Medulla oblongata (tissue), 1 donor: Measurements from ENCODE around the gene DCC.
"Not testable (repeated sequence)": the region's sequence is repeated elsewhere in the genome, so short reads cannot be mapped to it uniquely, and the experiment has no call there.

Experiments
- DNase-seq: peaks from one replicate; pipeline ENCODE4 v3.0.0-alpha.2; 2015; ENCODE audit errors: extremely low spot score

The DCC gene

DNA sequence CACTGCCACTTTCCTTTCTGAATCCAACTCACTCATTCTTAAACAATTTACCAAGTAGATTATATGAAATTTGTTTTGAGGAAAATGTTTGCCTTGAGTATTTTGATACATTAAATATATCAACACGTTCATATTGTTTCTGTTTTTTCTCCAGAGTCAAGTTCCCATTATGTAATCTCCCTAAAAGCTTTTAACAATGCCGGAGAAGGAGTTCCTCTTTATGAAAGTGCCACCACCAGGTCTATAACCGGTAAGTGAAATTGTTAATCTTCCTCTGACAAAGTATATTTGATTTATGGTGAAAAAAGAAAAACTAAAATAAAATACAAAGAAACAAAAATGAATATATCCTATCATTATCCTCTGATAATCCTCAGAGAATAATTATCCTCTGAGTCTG lies 1045.9 kb downstream of the DCC start:
- DNase-seq, result no peak

DNA sequence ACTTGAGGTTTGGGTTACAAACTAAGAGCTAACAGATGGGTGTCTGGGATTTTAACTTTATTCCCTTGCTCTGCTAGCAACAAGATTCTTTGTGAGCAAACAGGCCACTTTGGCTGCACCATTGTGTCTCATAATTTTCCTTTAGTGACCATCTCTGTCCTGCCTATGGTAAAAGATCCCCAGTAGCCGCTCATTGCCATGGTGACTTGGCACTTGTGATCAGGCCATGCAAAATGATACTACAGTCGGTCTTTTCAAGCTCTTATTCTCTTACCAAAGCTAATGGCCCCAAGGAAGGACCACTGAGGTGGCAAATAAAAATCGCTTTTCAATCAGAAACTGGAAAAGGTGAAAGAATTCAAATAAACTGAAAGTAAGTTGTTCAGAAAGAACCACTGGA lies 1047.6 kb downstream of the DCC start:
- no peak for DNase-seq

DNA sequence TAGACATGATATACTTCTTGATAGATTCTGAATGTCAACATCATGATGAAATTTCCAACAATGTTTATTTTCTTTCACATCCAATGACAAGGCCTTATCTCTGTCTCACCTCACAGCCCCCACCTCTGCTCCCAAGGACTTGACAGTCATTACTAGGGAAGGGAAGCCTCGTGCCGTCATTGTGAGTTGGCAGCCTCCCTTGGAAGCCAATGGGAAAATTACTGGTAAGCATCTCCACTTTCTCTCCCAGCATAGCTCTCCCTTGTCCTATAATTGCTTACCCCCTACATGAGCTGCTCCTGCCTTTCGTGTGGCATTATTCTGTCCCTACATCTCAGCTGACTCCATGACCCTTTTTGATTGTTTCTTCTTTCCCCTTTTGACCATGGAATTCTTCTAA lies 1062.7 kb downstream of the DCC start:
- no peak for DNase-seq

DNA sequence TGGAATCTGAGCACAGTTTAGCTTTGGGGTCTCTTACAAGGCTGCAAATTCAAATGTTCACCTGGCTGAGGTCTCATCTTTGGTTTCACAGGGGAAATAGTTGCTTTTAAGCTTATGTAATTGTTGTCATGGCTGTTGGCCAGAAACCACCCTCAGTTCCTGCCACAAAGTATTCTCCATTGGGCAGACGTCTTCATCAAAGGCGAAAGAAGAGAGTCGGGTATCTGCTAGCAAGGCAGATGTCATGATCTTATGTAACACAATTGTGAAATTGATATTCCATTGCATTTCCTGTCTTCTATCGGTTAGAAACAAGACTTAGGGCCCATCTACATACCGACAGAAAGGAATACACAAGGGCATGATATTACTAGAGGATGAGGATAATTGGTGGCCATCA lies 1068.3 kb downstream of the DCC start:
- no peak for DNase-seq

GRCh38 chr18:53411511-53411910 lies 1071.5 kb downstream of the DCC start:
- peak; percentile 68 for DNase-seq

DNA sequence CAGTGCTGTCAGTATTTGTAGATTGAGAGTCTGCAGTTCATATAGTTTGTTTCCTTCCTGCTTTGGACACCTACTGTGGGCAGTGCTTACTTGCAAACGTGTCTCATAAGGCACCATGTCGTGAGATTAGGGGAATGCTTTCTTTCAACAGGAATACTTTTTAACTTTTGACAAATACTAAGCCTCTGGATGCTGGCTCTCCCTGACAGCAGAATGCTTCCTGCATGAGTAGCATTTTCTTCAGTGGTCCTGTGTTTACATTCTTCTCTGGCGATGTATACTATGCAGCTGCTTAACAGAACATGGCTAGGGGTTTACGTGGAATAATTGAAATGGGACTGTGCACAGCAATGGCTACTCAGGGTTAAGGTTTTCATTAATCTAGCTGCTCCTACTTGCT lies 1077.0 kb downstream of the DCC start:
- DNase-seq, result no peak

- no peak for DNase-seq
These were observed 1081.9 kb downstream of the DCC start for GRCh38 chr18:53421869-53422268.

DNA sequence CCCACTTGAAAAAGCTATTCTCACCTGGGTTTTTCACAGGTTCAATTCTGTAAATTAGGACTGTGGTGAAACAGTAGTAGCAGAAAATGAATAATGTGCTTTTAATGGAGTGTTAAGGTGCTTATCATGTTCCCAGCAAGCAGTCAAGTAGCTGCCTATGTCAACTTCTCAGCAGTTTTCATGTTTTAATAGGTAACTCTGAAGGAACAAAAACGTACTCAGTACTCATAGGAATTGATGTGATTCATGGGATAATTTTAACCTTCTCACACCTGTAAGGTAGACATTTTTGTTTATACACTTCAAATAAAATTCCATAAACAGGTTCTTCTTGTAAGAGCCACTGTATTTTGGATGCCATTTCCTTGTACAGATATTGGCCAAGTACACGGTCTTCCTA lies 1082.9 kb downstream of the DCC start:
- no peak for DNase-seq

- no peak for DNase-seq
These were observed 1086.7 kb downstream of the DCC start for GRCh38 chr18:53426666-53427184.

DNA sequence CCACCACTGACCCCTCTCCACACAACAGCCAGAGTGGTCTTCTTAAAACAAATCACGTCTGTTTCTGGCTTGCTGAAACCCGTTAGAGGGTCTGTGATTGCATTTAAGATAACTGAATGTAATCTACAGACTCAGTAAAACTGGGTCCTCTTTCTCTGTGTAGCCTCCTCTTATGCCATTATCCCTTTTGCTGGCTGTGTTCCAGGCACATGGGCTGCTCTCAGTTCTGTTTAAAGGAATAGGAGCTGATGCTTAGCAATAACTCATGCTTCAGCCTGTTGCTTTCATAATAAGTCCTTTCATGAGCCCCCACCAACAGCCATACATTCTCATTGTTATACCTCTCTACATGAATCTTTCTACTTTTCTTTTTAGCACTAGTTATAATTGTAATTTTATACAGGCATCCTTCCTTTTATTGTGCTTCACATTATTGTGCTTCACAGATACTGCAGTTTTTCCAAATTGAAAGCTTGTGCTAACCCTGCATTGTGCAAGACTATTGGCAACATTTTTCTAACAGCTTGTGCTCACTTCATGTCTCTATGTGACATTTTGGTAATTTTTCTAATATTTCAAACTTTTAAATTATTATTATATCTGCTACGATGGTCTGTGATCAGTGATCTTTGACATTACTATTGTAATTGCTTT lies 1101.9 kb downstream of the DCC start:
- no peak for DNase-seq

DNA sequence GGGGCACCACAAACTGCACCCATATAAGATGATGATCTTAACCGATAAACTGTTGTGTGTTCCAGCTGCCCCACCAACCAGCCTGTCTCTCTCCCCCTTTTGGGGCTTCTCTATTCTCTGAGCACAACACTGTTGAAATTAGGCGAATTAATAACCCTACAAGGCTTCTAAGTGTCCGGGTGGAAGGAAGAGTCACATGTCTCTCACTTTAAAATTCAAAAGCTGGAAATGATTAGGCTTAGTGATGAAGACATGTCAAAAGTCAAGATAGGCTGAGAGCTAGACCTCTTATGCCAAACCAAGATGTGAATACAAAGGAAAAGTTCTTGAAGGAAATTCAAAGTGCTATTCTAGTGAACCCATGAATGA lies 1102.4 kb downstream of the DCC start:
- no peak for DNase-seq

GRCh38 chr18:53443336-53443735 lies 1103.3 kb downstream of the DCC start:
- DNase-seq, result no peak

- DNase-seq, result no peak
These were observed 1103.8 kb downstream of the DCC start for GRCh38 chr18:53443831-53444230.

GRCh38 chr18:53451902-53452301 lies 1111.9 kb downstream of the DCC start:
- DNase-seq, result no peak

DNA sequence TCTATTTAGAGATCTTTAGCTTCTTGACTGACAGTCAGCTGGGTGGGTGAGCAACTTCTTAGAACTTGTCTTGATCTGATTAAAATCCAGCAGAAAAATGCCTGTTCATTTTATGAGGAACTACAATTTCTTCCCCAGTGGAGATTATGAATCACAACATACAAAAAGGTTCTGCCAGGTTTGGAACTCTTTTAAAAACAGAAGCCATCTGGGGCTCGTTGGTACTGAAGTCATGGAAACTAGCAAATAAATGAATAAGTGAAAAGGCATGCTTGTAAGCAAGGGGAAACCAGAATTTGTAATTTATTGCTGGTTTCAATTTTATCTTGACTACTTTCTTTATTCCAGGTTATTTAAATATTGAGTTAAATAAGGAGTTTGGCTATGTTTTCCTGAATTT lies 1117.1 kb downstream of the DCC start:
- peak; percentile 12 for DNase-seq

- DNase-seq, result no peak
These were observed 1118.3 kb downstream of the DCC start for GRCh38 chr18:53458268-53458667.

DNA sequence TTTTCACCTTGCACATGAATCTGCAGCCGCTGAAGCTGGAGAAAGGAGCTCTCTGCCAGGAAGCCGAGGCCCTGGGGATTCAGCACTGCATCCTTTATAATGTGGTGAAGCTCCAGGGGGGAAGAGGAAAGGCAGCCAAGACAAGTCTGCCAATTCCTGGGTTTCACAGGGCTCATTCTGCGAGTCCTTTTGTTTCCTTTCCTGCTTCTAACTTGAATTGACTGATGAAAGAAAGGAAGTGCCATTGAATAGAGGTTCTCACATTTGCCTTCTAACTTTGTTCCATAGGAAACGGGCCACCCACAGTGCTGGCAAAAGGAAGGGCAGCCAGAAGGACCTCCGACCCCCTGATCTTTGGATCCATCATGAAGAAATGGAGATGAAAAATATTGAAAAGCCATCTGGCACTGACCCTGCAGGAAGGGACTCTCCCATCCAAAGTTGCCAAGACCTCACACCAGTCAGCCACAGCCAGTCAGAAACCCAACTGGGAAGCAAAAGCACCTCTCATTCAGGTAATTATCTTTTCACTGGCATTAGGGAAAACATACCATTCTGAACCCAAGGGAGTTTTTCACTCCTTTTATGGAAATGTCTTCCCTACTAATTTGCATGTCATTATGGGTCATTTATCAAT lies 1119.1 kb downstream of the DCC start:
- peak; percentile 80 for DNase-seq

DNA sequence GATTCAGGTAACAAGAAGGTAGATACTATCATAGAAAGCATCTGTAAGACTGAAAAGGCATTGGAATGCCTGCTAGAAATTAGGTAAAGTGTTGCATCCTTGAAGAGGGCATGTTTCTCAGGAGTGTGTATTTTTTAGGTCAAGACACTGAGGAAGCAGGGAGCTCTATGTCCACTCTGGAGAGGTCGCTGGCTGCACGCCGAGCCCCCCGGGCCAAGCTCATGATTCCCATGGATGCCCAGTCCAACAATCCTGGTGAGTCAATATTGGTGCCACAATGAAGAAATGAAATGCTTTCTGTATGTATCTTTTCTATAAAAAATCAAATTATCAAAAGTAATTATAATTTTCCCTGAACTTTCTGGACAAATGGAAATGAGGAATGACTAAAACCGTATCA lies 1127.8 kb downstream of the DCC start:
- no peak for DNase-seq

DNA sequence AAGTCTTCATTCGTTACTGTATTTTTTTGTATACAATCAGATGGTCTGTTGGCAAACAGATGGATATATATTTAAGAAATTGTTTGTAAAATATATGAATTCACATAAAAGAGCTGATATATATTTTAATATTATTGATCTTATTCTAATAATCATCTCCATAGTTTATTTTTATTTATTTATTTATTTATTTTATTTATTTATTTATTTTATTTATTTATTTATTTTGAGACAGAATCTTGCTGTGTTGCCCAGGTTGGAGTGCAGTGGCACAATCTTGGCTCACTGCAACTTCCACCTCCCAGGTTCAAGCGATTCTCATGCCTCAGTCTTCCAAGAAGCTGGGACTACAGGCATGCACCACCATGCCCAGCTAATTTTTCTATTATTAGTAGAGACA lies 1128.2 kb downstream of the DCC start:
- not testable (repeated sequence) for DNase-seq

DNA sequence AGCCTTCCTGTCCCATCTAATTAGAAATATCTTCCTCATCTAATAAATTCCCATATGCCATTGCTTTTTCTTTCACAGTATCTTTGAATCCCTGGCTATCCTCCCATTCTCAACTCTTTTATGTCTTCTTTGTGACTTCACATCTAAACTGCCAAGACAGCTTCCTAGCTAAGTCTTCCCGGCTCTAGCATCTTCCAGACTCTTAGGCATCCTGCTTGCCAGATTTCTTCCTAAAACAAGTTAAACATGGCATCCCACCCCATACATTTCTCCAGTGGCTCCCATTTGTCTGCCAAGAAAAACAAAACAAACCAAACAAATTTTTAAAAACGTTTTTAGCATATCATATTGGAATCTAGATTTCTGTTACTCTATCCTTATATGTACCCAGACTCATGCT lies 1132.5 kb downstream of the DCC start:
- no peak for DNase-seq

DNA sequence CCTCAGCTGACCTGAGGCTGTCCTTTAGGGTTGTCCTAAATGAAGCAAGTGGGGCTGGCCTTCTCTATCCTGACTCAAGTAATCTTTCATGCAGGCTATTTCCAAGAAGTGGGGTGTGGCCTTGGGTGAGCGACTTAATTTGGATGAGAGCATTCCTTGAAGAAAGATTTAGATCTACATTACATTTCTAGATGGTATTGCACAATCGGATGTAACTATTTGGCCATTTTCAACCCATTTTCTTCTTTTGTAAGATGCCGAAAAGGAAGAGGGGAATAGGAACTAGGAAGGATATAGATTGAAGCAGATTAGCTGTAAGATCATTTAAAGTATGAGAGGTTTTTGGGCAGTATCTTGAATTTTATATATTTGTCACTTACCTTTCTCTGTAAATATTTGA lies 1138.2 kb downstream of the DCC start:
- no peak for DNase-seq

DNA sequence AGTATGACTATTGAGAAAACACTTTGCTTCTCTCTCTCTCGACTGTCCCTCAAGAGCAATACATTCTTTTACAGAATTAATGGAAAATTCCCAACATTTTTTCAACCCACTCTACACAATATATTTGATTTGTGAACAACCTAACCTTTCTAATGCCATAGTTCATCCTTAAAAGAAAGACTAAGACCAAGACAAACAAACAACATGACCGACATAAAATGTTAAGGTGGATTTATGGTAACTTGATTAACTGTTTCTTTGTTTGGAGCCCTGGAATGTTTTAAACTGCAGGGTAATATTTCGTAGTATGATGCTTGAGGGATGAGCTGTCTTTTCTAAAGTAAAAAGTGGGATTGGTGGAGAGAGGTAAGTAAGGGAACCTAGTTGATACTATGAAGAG lies 1146.3 kb downstream of the DCC start:
- no peak for DNase-seq

DNA sequence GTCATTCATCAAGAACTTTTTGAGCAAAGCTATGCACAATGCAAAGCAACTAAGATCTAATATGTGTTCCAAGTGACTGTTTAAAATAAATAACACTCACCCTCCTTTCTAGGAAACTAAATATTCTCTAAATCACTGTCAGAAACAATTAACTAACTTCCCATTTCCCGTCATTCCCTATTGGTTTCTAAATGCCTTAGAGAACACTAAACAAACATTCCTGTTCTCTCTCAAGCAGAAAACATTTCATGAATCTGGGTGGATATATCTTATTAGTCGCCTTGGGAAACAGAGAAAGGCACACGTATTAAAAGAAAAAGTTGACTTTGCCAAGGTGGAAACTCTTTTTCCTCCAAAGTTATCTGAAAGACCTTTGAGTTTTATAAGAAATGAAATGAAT lies 1149.3 kb downstream of the DCC start:
- DNase-seq, result no peak

DNA sequence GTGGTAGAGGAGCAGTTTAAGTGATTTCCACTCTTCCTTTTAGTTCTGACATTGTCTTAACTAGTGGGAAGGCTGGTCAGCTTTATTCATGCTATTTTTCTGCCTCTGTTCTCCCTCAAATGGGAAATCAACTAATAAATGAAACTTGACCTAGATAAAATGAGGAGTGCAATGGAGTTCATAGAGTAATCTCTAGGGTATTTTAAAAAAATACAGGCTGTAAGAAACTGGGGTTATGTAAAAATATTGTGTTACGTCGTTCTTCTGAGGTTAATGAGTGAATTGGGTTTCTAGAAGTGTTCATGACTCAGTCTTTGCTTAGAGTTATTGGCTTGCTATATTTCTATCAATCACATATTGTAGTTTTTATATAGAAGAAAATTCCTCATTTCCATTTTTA lies 1150.0 kb downstream of the DCC start:
- no peak for DNase-seq
